C4-2B (cell line): ENCODE data around the gene EDC3.

Experiments
- H3K27ac ChIP-seq: fragments of 450-650 bp; 2 replicates; pipeline ENCODE4 v1.5.1; 2017
- CTCF ChIP-seq: fragments of 450-650 bp; conservative IDR thresholded peaks from 2 replicates; pipeline ENCODE4 v1.5.1; 2017; ENCODE audit warnings: mild to moderate bottlenecking
- ZFX ChIP-seq: fragments of 450-650 bp; IDR thresholded peaks from 2 replicates; pipeline ENCODE4 v1.6.1; 2017

EDC3 gene

DNA sequence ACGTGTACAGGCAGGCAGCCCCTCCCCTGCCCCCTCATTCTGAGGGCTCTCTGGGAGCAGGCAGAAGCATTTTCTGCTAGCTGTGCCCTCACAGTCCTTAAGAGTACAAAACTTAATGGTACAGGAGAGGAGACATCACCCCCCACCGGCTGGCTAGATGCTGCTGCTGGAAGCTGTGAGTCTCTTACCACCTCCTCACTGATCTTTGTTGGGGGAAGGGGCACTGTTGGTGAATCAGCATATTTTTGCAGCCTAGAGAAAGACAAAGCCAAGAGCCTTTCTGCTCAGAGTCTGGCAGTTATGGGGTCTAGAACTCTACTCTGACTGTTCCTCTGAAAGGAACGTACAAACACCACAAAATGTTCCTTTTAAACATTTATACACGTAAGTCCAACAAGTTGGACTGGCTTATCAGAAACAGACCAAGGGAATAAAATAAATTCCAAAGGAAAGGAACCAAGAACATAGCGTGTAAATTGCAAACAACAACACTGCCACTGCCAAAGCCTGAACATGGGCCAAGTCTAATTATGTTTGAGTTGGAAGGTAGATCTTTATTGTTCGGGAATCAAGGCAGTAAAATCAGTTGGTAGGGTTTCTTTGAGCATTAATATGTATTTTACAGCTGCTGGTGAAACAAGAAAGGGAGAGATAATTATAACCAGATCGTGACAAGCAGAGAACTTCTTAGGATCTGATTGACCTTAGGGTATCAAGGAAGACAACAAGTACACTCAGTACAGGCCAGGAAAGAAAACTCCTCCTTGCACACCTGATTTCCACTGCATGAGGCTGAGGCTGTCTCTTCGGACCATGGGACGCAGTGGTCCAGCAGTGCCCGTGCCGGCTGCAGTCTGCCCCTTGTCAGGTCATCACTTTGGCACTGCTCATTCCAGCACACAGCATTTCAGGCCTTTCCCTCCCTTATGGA lies 52.8 kb downstream of the EDC3 start:
- H3K27ac ChIP-seq = peak overlapping the region; percentile 99
- no peak for TF ChIP-seq ZFX
- no peak for TF ChIP-seq CTCF

GRCh38 chr15:74642348-74642733 lies 53.5 kb downstream of the EDC3 start:
- H3K27ac ChIP-seq = peak overlapping the region; percentile 99
- TF ChIP-seq ZFX = no peak
- no peak for TF ChIP-seq CTCF

GRCh38 chr15:74641151-74641550 lies 54.7 kb downstream of the EDC3 start:
- TF ChIP-seq CTCF (no peak), ZFX (no peak)
- H3K27ac ChIP-seq = peak overlapping the region; percentile 99

DNA sequence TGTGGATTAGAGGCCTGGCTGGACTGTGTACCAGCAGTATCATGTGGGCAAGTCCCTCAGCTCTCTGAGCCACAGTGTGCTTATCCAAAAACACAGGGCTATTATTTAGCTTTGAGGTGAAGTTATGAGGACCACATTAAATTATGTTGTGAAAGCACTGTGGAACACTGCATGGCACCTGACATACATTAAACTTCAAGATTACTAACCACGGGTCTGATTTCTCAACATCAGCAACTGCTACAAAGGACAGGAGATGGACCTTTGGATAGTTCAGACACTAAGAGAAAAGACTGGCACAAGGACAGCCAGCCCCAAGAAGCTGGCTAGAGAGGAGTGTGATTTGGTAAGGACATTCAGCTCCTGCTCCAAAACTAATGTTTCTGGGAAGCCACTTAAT lies 58.8 kb downstream of the EDC3 start:
- TF ChIP-seq CTCF (no peak), ZFX (no peak)
- no peak overlapping the region for H3K27ac ChIP-seq

- no peak overlapping the region for H3K27ac ChIP-seq
- TF ChIP-seq CTCF = peak; percentile 93
- no peak for TF ChIP-seq ZFX
Measured at GRCh38 chr15:74635228-74635627, 60.6 kb downstream of the EDC3 start.

- no peak overlapping the region for H3K27ac ChIP-seq
- TF ChIP-seq CTCF = no peak
- TF ChIP-seq ZFX = no peak
Measured at GRCh38 chr15:74633781-74634180, 62.0 kb downstream of the EDC3 start.

GRCh38 chr15:74632601-74633000 lies 63.2 kb downstream of the EDC3 start:
- no peak overlapping the region for H3K27ac ChIP-seq
- TF ChIP-seq ZFX (no peak), CTCF (no peak)
